Peyer's patch (tissue), 4 donors: Measurements from ENCODE around the gene NAALADL1. TPM values are rescaled to one million over a fixed set of nuclear protein-coding genes. Genes with fewer than 3 reads are reported as not detected.
A peak's percentile ranks its signal among the peaks of the same experiment; 100 is the strongest.

ENCODE experiments used
- DNase-seq, 3 donors: peaks; one replicate each; pipeline ENCODE4 v3.0.0-alpha.2; 2017 to 2019
- H3K27ac ChIP-seq, 4 donors: fragments of 200-600 bp; sonication (generic); one replicate each; pipeline ENCODE4 v1.5.1; 2016 to 2019
- H3K27me3 ChIP-seq, 2 donors: fragments of 200-600 bp; sonication (generic); one replicate each; pipeline ENCODE4 v1.5.1; 2019
- H3K36me3 ChIP-seq, 3 donors: fragments of 200-600 bp; sonication (generic); one replicate each; pipeline ENCODE4 v1.5.1; 2016 to 2019
- H3K4me1 ChIP-seq, 4 donors: fragments of 200-600 bp; sonication (generic); one replicate each; pipeline ENCODE4 v1.5.1; 2016 to 2019
- H3K4me3 ChIP-seq, 4 donors: fragments of 200-600 bp; sonication (generic); 1 replicate in 3 of 4; 2 replicates in 1 of 4; pipeline ENCODE4 v1.5.1; 2016 to 2019; ENCODE audit warnings: mild to moderate bottlenecking in 1 of 4
- H3K9me3 ChIP-seq, 4 donors: fragments of 200-600 bp; sonication (generic); one replicate each; pipeline ENCODE4 v1.5.1; 2016 to 2019; ENCODE audit warnings: mild to moderate bottlenecking in 1 of 4
- POLR2A ChIP-seq, 2 donors: fragments of 450-650 bp; IDR thresholded peaks; one replicate each; pipeline ENCODE4 v1.5.1; 2017; ENCODE audit warnings: antibody characterized with exemption in 2 of 2, mild to moderate bottlenecking in 2 of 2, moderate library complexity in 2 of 2
- total RNA-seq, 4 donors: library from RNA; depleted of rRNA; stranded (reverse); fragments of >200 nt; gene quantifications; one replicate each; pipeline ENCODE4 v1.1.0, GENCODE V29; 2016
- TF ChIP-seq, protein P1 (sequence below), 6 experiments: fragments of 450-650 bp in 4 of 6; fragments of 200-600 bp in 2 of 6; sonication (generic) in 1 of 6; IDR thresholded peaks; one replicate each; pipeline ENCODE4 v1.5.1; 2017 to 2019; ENCODE audit warnings: antibody characterized with exemption in 6 of 6, mild to moderate bottlenecking in 3 of 6, moderate library complexity in 1 of 6

Gene NAALADL1
- total RNA-seq, 4 donors from 2014 or later, result 40.4 to 1,241 (median 898) TPM

DNA sequence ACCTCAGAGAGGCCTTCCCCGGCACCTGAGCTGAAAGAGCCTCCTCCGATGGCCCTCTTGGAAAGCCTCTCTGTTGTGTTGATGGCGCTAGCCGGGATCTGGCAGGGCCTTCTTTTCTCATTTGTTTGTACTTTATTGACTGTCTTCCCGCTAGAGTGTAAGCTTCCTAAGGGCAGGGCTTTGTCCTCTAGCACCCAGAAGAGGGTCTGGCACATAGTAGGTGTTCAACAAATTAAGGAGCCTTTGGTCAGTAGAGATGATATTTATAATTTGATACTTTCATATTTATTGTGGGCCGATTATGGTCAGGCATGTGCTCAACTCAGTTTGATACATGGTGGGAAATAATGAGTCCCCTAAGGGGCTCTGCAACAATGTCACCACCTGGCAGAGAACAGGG, 40.4 kb downstream of the NAALADL1 start:
- Histone ChIP-seq H3K27ac (no peak overlapping the region), H3K27me3 (no peaks in the 10 kb centered on the region), H3K4me1 (peaks cover 2 to 18% (median 7%) of the 10 kb centered on the region in 4 donors), H3K9me3 (no peaks in the 10 kb centered on the region), H3K36me3 (peaks cover 0 to 24% (median 0%) of the 10 kb centered on the region in 3 donors), H3K4me3 (no peak overlapping the region)
- DNase-seq, result no peak
- TF ChIP-seq, protein P1, sequence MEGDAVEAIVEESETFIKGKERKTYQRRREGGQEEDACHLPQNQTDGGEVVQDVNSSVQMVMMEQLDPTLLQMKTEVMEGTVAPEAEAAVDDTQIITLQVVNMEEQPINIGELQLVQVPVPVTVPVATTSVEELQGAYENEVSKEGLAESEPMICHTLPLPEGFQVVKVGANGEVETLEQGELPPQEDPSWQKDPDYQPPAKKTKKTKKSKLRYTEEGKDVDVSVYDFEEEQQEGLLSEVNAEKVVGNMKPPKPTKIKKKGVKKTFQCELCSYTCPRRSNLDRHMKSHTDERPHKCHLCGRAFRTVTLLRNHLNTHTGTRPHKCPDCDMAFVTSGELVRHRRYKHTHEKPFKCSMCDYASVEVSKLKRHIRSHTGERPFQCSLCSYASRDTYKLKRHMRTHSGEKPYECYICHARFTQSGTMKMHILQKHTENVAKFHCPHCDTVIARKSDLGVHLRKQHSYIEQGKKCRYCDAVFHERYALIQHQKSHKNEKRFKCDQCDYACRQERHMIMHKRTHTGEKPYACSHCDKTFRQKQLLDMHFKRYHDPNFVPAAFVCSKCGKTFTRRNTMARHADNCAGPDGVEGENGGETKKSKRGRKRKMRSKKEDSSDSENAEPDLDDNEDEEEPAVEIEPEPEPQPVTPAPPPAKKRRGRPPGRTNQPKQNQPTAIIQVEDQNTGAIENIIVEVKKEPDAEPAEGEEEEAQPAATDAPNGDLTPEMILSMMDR (IDR thresholded peaks at IDR 0.05), result no peak
- no peak for TF ChIP-seq POLR2A (IDR thresholded peaks at IDR 0.05)

DNA sequence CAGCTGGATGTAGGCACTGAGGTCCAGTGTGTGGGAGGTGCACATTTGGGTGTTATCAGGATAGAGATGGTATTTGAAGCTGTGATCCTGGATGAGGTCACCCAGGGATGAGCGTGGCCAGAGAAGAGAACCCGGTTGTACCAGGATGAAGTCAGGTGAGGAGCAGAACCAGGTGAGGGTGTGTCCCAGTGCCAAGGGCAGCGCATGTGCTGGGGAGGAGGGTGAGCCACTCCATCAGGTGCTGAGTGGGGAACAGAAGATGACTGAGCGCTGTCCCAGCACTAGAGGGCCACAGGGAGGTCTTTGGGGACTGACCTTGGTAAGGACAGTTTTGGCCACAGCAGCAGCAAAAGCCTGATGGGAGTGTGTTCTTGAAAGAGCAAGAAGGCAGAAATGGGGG, 41.6 kb downstream of the NAALADL1 start:
- no peak overlapping the region for H3K4me3 ChIP-seq
- H3K27ac ChIP-seq, result no peak overlapping the region
- no peaks in the 10 kb centered on the region for H3K9me3 ChIP-seq
- H3K27me3 ChIP-seq, result no peaks in the 10 kb centered on the region
- H3K4me1 ChIP-seq, result peaks cover 2 to 22% (median 7%) of the 10 kb centered on the region in 4 donors
- DNase-seq, result no peak
- H3K36me3 ChIP-seq, result peaks cover 0 to 24% (median 0%) of the 10 kb centered on the region in 3 donors
- TF ChIP-seq POLR2A (IDR thresholded peaks at IDR 0.05), result no peak
- TF ChIP-seq, protein P1 (IDR thresholded peaks at IDR 0.05), result no peak

DNA sequence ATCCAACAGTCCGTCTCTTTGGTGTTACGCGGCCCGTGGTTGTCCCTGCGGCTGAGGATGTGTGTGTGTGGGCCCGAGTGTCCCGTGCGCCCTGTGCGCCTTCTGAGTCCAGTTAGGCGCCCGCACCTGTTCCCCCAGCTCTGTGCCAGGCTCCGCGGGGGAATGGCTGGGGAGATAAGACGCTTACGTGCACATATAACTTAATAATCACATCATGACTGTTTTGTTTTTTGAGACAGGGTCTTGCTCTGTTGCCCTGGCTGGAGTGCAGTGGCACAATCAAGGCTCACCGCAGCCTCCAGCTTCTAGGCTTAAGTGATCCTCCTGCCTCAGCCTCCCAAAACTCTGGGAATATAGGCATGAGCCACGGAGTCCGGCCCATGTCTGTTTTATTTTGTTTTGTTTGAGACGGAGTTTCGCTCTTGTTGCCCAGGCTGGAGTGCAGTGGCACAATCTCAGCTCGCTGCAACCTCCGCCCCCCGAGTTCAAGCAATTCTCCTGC, 43.6 kb downstream of the NAALADL1 start:
- H3K27ac ChIP-seq, result peak overlapping the region; percentile 90 to 99 (median 98)
- no peaks in the 10 kb centered on the region for H3K9me3 ChIP-seq
- DNase-seq, result no peak
- H3K4me1 ChIP-seq, result peaks cover 2 to 22% (median 7%) of the 10 kb centered on the region in 4 donors
- H3K4me3 ChIP-seq, result peak overlapping the region; percentile 48 to 85 (median 77)
- TF ChIP-seq POLR2A (IDR thresholded peaks at IDR 0.05), result no peak
- TF ChIP-seq, protein P1 (IDR thresholded peaks at IDR 0.05), result no peak
- peaks cover 0 to 13% (median 0%) of the 10 kb centered on the region in 3 donors for H3K36me3 ChIP-seq
- no peaks in the 10 kb centered on the region for H3K27me3 ChIP-seq

DNA sequence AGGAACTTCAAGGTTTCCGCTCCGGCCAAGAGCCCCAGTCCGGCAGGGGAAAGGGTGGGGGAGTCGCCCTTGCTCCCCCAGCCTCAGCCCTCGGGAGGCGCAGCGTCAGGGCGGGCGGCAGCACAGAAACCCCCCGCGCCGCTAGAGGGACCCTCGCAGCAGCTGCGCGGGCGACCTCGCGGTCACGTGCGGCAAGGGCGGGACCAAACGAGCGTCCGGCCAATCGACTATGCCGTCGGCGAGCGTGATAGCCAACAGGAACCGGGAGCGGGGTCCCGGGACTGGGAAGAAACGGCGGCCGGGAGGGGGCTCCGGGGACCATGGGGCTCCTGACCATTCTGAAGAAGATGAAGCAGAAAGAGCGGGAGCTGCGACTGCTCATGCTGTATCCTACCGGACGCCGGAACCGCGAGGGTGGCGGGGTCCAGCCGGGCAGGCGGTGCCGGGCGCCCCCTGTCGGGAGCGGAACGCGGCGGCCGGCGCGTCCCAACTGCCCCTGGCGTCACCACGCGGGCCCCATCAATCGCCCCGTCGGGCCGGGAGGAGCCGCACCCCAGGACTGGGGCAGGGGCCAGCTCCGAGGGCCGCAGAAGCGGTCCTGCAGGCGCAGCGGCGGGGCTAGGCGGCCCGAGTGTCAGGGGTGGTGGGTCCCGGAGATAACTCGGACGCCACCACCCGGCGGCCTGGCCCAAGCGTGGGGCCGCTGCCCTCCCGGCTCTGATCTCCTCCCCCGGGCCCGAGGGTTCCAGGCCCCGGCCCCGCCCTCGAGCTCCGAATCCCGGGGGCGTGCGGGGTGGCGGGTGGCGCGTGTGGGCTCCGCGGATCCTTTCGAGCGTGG, 44.2 kb downstream of the NAALADL1 start, which contains the start of gene ARL2:
ARL2 (plus strand) TSS at position 273 of the 838 bp plus-strand sequence; CDS start at position 321, 48 bp downstream.
- peak; percentile 89 to 96 (median 94) for DNase-seq
- peak within 1 kb of the TSS; percentile 90 to 99 (median 98) for H3K27ac ChIP-seq
- no peaks in the 10 kb centered on the region for H3K9me3 ChIP-seq
- no peaks in the 10 kb centered on the region for H3K27me3 ChIP-seq
- H3K4me1 ChIP-seq, result peaks cover 2 to 22% (median 7%) of the 10 kb centered on the region in 4 donors
- TF ChIP-seq, protein P1 (IDR thresholded peaks at IDR 0.05), result peak; percentile 91 to 97 (median 94)
- peak; percentile 49 to 65 for TF ChIP-seq POLR2A (IDR thresholded peaks at IDR 0.05)
- peak within 1 kb of the TSS; percentile 48 to 85 (median 77) for H3K4me3 ChIP-seq
- H3K36me3 ChIP-seq, result peaks cover 0 to 12% (median 0%) of the 10 kb centered on the region in 3 donors

DNA sequence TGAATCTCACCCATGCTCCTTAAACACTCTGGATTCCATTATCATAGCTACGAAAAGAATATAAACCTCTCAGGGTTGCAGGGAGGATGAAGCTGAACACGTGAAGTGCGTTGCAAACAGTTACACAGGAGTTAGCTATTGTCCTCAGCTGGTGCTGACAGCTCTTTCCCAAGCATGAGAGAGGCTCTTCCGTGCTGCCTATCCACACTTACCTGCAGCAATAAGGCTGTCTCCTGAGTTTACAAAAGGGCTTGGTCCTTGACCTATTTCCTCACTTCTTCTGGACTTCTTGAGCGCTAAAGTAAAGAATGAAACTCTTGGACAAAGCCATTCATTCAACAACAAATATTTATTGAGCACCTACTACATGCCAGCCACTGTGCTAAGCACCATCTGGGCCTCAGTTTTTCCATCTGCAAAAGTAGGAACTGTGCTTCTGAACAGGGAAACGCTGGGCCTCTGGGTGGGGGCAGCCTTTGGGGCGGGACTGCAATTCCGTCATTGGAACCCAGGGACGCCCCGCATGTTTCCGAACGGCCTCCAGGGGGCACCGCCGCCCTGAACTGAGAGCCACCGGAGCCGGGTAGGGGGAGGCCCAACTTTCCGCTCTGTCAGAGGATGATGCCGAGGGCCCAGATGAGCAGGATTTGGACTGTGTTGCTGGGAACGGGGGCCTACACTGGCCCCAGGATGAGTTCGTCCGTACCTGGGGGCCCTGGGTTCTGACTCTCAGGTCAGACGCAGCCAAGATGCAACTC, 45.0 kb downstream of the NAALADL1 start:
- peak; percentile 93 to 97 (median 95) for DNase-seq
- Histone ChIP-seq H3K4me1 (peaks cover 2 to 22% (median 7%) of the 10 kb centered on the region in 4 donors), H3K27ac (peak overlapping the region; percentile 90 to 99 (median 98)), H3K36me3 (peaks cover 0 to 6% (median 0%) of the 10 kb centered on the region in 3 donors), H3K27me3 (no peaks in the 10 kb centered on the region), H3K9me3 (no peaks in the 10 kb centered on the region), H3K4me3 (peak overlapping the region; percentile 48 to 85 (median 77))
- peak; percentile 63 to 70 for TF ChIP-seq POLR2A (IDR thresholded peaks at IDR 0.05)
- TF ChIP-seq, protein P1 (IDR thresholded peaks at IDR 0.05), result peak; percentile 62 to 95 (median 84)
